Stimulated activated naive CD8-positive, alpha-beta T cell treated with anti-CD3 and anti-CD28 coated beads, Interleukin-15, amount 100 ng/mL, for 72 hours (primary cell): Measurements from ENCODE around the gene ARHGDIG.

Source experiments
- ATAC-seq: fragments of 150-1000 bp; cut with Tn5 transposase; 2 replicates; pipeline ENCODE4 v1.10.0; 2021; ENCODE audit warnings: mild to moderate bottlenecking, moderate library complexity
- DNase-seq, 2 donors: peaks; one replicate each; pipeline ENCODE4 v3.0.0; 2021 to 2022
- H3K27ac Mint-ChIP-seq, 2 donors: one replicate each; pipeline ENCODE4 v1.8.0; 2022; ENCODE audit warnings: mild to moderate bottlenecking in 2 of 2, mixed read lengths in 2 of 2, moderate library complexity in 2 of 2
- H3K27me3 Mint-ChIP-seq: one replicate; pipeline ENCODE4 v1.8.0; 2022; ENCODE audit warnings: mixed read lengths
- H3K4me1 Mint-ChIP-seq: one replicate; pipeline ENCODE4 v1.8.0; 2022; ENCODE audit warnings: mild to moderate bottlenecking, mixed read lengths
- H3K4me3 Mint-ChIP-seq, 2 donors: one replicate each; pipeline ENCODE4 v1.8.0; 2022; ENCODE audit warnings: mild to moderate bottlenecking in 2 of 2, mixed read lengths in 2 of 2, moderate library complexity in 1 of 2
- H3K9me3 Mint-ChIP-seq, 2 donors: one replicate each; pipeline ENCODE4 v1.8.0; 2022; ENCODE audit warnings: mixed read lengths in 2 of 2

The ARHGDIG gene

DNA sequence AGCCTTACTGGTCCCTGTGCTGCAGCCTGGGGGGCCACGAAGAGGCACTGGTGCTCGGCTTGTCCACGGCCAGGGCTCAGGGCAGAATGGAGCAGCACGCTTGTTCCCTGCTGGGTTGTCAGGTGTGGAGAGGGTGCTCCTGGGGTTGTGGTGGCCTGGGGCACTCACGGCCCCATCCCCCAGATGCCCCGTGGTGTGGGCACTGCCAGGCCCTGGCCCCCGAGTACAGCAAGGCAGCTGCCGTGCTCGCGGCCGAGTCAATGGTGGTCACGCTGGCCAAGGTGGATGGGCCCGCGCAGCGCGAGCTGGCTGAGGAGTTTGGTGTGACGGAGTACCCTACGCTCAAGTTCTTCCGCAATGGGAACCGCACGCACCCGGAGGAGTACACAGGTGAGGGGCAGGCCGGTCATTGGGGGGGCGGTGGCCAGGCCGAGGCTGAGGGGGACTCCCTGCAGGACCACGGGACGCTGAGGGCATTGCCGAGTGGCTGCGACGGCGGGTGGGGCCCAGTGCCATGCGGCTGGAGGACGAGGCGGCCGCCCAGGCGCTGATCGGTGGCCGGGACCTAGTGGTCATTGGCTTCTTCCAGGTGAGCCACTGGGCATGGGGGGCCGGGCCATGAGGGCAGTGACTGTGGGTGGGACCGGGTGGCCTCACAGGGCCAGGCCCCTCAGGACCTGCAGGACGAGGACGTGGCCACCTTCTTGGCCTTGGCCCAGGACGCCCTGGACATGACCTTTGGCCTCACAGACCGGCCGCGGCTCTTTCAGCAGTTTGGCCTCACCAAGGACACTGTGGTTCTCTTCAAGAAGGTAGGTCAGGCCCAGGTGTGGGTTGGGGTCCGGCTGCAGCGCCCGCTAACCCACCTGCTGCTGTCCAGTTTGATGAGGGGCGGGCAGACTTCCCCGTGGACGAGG lies 4.1 kb downstream of the ARHGDIG start:
- no peak for ATAC-seq
- no peak overlapping the region for H3K4me3 Mint-ChIP-seq
- H3K27me3 Mint-ChIP-seq, result peaks cover 27% of the 10 kb centered on the region
- DNase-seq, result no peak
- H3K4me1 Mint-ChIP-seq, result peaks cover under 1% of the 10 kb centered on the region
- no peak overlapping the region for H3K27ac Mint-ChIP-seq
- no peaks in the 10 kb centered on the region for H3K9me3 Mint-ChIP-seq

DNA sequence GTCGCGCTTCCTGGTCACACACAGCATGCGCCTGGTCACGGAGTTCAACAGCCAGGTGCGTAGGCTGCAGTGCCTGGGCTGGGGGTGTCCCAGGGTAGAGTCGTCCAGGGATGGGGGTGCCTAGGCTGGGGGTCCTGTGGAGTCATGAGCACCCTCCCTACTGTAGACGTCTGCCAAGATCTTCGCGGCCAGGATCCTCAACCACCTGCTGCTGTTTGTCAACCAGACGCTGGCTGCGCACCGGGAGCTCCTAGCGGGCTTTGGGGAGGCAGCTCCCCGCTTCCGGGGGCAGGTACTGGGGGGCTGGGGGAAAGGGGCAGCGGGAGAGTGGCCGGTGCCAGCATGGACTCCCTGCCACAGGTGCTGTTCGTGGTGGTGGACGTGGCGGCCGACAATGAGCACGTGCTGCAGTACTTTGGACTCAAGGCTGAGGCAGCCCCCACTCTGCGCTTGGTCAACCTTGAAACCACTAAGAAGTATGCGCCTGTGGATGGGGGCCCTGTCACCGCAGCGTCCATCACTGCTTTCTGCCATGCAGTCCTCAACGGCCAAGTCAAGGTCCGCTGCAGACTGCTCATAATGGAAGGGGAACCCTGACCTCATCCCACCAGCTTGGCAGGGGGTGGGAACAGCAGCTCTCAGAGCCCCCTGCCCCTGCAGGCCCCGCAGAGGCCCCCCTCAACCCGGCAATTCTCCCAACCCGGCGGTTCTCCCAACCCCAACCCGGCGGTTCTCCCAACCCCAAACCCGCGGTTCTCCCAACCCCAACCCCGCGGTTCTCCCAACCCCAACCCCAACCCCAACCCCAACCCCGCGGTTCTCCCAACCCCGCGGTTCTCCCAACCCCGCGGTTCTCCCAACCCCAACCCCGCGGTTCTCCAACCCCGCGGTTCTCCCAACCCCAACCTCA lies 5.0 kb downstream of the ARHGDIG start:
- H3K4me1 Mint-ChIP-seq, result no peaks in the 10 kb centered on the region
- ATAC-seq, result no peak
- H3K9me3 Mint-ChIP-seq, result no peaks in the 10 kb centered on the region
- DNase-seq, result no peak
- H3K4me3 Mint-ChIP-seq, result no peak overlapping the region
- no peak overlapping the region for H3K27ac Mint-ChIP-seq
- peaks cover 26% of the 10 kb centered on the region for H3K27me3 Mint-ChIP-seq

DNA sequence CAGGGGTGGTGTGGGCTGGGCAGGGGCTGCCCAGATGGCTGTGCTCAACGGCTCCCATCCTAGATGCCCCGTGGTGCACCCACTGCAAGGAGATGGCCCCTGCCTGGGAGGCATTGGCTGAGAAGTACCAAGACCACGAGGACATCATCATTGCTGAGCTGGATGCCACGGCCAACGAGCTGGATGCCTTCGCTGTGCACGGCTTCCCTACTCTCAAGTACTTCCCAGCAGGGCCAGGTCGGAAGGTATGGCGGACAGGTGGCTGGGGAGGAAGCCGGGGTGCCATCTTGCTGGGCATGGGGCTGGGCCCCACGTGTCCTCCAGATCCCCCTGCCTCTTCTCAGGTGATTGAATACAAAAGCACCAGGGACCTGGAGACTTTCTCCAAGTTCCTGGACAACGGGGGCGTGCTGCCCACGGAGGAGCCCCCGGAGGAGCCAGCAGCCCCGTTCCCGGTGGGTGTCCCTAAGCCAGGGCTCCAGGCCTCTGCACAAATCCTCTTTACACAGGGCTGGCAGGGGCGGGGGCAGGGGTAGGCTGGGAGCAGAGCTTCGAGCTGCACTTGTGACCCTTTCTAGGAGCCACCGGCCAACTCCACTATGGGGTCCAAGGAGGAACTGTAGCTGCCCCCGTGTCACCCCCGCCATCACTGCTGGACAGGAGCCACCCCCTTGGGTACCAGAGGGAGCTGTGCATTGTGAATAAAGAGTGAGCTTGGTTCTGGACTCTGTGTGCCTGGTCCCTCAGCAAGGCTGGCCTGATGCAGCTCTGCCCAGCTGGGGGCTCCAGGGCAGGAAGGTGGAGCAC lies 6.3 kb downstream of the ARHGDIG start:
- H3K4me3 Mint-ChIP-seq, result no peak overlapping the region
- no peaks in the 10 kb centered on the region for H3K9me3 Mint-ChIP-seq
- ATAC-seq, result no peak

DNA sequence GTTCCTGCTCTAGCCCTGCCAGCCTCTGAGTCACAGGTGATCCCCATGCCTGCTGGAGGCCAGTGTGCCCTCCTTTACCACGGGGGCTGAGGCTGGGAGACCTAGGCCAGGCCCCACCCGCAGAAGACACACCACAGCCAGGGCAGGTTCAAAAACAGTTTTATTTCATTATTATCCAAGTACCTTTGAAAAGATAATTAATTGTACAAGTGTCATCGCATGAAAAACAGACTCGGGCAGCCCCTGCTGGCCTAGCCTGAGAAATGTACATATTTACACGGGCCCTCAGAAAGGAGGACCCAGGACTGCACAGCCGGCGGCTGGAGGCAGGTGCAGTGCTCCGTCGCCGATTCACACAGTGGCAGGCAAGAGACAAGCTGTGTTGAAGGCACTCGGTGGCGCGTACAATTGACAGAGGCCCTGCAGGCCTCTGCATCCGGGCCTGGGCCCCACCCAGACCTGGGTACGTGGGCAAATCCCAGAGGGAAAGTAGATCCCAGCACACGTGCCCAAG lies 7.0 kb downstream of the ARHGDIG start:
- H3K4me1 Mint-ChIP-seq, result no peaks in the 10 kb centered on the region
- no peak overlapping the region for H3K4me3 Mint-ChIP-seq
- peaks cover 8% of the 10 kb centered on the region for H3K27me3 Mint-ChIP-seq
- no peaks in the 10 kb centered on the region for H3K9me3 Mint-ChIP-seq
- no peak overlapping the region for H3K27ac Mint-ChIP-seq
- no peak for DNase-seq
- no peak for ATAC-seq

More for the DNA sequence above, 6.3 kb downstream of the ARHGDIG start:
- Mint-ChIP-seq H3K27ac (no peak overlapping the region), H3K4me1 (no peaks in the 10 kb centered on the region), H3K27me3 (peaks cover 15% of the 10 kb centered on the region)
- DNase-seq, result no peak

DNA sequence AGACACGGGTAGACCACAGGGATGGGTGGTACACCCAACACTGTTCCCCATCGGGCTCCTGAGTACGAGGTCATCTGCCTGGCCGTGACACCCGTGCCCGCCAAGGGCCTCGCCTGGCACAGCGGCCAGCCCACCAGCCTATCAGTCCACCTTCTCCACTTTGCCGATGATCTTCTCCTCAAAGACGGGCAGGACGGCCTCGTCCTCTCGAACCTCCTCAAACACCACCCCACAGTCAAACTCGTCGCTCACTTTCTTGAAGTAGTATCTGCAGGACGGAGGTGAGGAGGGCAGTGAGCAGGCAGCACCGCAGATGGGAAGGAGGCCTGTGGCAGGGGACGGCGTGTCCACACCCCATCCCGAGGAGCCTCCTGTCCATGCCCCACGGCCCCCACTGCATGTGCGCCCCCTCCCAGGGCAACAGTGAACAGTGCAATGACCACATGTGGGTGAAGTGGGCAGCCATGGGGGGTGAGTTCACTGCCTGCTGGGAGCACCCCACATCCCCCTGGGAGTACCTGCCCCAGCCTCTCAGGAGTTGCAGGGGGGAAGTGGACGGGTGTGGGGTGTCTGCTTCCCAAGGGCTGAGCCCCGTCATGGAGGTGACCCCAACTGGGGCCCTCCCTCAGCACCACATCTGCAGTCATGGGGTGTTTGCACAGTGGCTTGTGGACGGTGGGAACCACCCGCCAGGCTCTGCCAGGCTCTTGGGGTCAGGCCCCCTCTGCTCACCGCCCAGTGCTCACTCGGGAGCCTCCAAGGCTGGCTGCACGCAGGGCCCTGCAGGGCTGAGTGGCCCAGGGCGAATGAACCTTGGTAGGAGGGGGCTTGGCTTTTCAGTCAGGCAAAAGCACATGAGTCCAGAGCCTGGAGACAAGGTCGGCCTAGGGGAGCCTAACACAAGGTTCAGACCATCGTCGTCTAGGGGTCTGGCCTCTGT lies 7.9 kb downstream of the ARHGDIG start:
- Mint-ChIP-seq H3K27me3 (no peaks in the 10 kb centered on the region), H3K27ac (peak overlapping the region in 1 of 2 donors; percentile 95), H3K9me3 (no peaks in the 10 kb centered on the region), H3K4me1 (no peaks in the 10 kb centered on the region), H3K4me3 (no peak overlapping the region)
- ATAC-seq (no peak), DNase-seq (no peak)

DNA sequence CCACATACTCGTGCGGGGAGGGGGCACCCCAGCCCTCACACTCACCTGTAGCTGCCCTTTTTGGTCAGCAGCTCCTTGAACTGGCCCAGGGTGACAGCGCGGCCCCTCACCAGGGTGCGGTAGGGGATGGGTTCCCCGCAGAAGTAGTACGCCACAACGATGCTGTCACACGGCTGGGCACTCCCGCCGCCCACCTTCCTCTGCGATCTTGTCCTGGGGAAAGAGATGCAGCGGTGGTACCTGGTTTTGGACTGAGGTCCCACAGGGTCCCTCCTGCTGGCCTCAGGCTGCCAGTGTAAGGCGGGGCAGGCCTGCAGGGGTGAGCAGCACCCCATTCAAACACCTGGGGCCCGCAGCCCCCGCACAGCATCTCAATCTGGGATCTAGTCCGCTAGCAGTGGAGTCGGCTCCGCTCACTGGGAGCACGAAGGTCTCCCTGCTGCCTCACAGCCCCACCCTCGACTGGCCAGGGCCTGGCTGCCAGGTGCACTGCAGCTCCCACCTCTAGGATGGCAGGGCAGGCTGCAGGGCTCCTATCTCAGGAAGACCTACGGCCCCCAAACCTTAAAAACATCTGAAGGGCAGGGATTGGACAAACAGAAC lies 9.1 kb downstream of the ARHGDIG start:
- no peak overlapping the region for H3K27ac Mint-ChIP-seq
- no peaks in the 10 kb centered on the region for H3K9me3 Mint-ChIP-seq
- H3K27me3 Mint-ChIP-seq, result no peaks in the 10 kb centered on the region
- no peak for DNase-seq
- H3K4me1 Mint-ChIP-seq, result no peaks in the 10 kb centered on the region
- no peak overlapping the region for H3K4me3 Mint-ChIP-seq
- no peak for ATAC-seq

DNA sequence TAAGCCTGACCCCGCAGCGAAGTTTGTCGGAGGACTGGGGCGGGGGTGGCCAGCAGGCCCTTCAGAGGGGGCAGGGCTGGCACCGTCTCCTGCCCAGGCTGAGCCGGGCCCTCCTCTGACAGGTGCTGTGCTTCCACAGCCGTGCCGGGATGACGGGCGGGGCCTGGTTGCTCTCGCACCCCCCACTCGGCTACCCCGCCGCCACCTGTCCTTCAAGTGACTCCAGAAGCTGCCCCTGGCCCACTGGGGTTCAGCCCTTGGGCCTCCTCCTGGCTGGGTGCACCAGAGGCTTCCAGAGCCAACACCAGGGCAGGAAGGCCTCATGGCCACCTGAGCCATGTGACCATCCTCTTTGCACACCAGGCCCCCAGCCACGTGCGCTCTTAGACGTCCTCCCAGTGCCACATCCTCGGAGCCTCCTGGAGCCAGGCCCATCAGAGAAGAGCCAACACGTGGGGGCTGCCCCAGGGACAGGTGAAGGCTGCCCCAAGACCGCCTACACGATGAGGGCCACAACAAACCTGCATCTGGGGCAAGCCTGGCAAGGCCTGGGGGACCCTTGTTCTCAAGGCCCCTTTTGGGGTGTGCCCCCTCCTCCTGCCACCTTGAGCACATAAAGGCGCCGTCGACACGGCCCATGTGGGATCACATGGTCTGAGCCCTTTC lies 9.8 kb downstream of the ARHGDIG start:
- Mint-ChIP-seq H3K27me3 (no peaks in the 10 kb centered on the region), H3K27ac (peak overlapping the region in 1 of 2 donors; percentile 48), H3K4me3 (no peak overlapping the region), H3K9me3 (no peaks in the 10 kb centered on the region), H3K4me1 (no peaks in the 10 kb centered on the region)
- no peak for DNase-seq
- ATAC-seq, result no peak

DNA sequence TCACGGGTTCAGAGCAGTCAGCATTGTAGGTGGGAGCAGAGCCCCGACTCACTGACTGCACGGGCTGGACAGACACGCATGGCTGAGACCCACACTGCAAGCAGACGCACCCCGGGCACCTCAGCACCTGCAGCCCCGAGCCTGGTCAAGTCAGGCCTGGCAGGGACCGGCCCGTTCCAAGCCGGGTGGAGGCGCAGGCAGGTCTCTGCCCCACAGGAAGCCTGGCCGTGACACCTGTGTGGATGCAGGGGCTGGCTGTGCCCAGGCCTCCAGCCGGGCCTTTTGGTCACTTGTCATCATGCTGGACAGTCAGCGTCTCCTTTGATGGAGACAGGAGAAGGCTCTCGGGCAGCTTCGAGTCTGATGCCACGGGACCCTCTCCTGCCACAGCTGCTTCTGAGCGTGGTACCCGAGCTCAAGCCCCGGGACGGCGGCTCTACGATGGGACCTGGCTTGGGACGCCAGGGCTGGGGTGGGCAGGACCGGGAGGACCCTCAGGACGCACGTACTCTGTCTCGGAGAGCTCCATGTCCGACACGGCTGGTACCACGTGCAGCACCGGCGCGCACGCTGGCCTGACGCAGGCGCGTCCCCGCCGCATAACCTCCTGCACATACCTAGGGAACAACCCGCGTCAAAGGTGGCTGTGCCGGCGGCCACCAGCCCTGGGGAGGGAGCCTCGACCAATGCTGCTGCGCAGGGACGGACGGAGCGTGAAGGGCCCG lies 10.5 kb downstream of the ARHGDIG start:
- H3K27ac Mint-ChIP-seq, result no peak overlapping the region
- ATAC-seq, result no peak
- H3K9me3 Mint-ChIP-seq, result no peaks in the 10 kb centered on the region
- no peak for DNase-seq
- H3K4me1 Mint-ChIP-seq, result no peaks in the 10 kb centered on the region
- H3K4me3 Mint-ChIP-seq, result no peak overlapping the region
- no peaks in the 10 kb centered on the region for H3K27me3 Mint-ChIP-seq

DNA sequence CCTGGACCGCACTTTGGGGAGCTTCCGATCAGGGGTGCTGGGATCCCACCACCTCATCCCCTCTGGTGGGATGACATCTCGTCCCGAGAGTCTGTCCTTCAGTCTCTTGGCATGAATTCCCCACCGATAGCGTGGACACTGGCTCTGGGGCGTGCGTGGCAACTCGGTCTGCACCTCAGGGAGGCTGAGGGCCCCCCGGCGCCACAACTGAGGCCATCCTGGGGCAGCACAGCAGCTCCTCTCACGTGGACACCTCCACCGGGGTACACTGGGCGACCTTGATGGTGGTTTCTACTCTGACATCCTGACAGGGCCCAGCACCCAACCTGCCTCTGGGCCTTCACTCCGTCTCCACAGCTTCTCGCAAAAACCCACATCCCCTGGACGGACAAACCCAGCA lies 11.1 kb downstream of the ARHGDIG start:
- ATAC-seq (no peak), DNase-seq (no peak)
- Mint-ChIP-seq H3K27ac (peak overlapping the region in 1 of 2 donors; percentile 34), H3K4me3 (no peak overlapping the region), H3K9me3 (no peaks in the 10 kb centered on the region), H3K4me1 (no peaks in the 10 kb centered on the region), H3K27me3 (no peaks in the 10 kb centered on the region)

DNA sequence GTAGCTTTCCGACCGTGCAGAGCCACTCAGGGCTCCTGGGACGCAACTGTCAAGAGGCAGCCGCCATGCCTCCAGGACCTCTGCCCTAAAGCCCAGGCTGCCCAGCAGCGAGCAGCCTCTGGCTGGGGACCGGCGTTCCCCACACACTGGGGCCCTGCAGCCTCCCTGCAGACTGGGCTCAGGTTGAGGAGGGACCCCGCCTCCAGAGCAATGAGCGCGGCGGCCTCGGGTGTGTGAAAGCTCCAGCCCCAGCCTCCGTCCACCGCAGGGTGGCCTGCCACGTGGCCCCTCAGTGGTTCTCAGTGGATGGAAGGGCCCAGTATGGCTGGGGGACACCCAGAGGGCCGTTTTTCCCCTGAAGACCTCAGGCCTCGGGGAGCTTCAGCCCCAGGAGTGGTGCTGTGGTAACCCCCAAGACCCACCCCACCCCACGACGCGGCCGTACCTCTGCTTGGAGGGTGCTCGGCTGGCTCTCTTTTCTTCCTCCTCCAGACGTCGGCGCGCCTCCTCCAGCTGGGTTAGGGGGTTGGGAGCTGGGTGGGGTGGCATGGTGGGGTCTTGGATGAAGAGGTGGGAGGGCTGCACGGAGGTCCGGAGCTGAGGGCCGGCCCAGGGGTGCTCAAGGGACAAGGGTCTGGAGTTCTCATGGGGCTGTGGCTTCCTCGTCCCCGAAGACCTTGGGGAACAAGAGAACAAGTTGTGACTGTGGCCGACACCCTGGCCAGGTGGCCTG lies 12.8 kb downstream of the ARHGDIG start:
- H3K4me3 Mint-ChIP-seq, result no peak overlapping the region
- H3K27me3 Mint-ChIP-seq, result no peaks in the 10 kb centered on the region
- H3K9me3 Mint-ChIP-seq, result no peaks in the 10 kb centered on the region
- DNase-seq (no peak), ATAC-seq (no peak)
- no peak overlapping the region for H3K27ac Mint-ChIP-seq
- H3K4me1 Mint-ChIP-seq, result no peaks in the 10 kb centered on the region

DNA sequence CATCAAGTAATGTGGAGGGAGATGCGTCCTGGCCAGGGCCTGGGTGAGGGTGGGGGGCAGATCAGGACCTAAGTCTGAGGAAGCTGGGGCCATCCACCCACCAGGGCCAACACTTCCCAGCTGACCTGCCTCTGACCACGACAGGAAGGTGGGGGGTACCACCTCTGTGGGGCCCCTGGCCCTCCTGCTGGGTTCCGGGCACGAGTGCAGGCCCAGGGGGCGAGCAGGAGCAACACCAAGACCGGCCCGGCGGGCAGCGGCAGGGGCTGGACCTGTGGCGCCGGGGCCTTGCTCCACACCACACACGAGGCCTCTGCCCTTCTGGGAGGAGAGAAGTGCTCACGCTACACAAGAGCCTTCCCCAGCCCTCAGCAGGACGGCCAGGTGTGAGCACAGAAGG lies 15.9 kb downstream of the ARHGDIG start:
- Mint-ChIP-seq H3K9me3 (no peaks in the 10 kb centered on the region), H3K27ac (no peak overlapping the region), H3K4me3 (no peak overlapping the region), H3K4me1 (no peaks in the 10 kb centered on the region), H3K27me3 (no peaks in the 10 kb centered on the region)
- no peak for DNase-seq
- ATAC-seq, result no peak

DNA sequence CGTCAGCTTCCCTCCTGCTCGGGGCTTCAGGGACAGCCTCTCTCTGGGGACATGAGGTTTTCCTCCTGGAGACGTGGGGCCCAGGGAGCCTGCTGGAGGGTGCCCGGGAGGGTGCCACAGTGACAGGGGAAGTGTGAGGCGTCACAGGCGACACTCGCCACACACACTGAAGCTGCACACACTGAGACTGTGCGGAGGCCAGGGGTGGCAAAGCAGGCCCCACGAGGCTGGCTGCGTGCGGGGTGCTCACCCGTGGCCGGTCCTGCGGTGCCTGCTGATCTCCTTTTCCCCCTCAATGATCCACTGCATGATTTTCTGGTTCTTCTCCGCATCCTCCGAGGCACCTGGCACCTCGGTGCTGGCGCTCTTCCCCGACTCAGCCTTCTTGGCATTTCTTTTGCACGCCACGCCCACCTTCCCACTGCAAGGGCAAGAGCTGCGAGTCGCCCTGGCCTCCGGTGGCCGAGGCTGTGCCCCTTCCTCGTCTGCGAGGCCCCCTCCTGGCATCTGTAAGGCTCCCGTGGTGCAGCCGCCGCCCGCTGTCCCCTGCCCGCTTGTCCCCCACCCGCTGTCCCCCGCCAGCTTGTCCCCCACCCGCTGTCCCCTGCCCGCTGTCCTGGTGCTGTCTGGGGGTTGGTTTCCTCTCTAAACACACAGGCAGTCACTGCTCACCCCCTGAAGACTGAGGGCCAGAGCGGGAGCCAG lies 16.6 kb downstream of the ARHGDIG start:
- no peak overlapping the region for H3K4me3 Mint-ChIP-seq
- DNase-seq (no peak), ATAC-seq (peak; percentile 31)
- H3K27me3 Mint-ChIP-seq, result no peaks in the 10 kb centered on the region
- no peaks in the 10 kb centered on the region for H3K9me3 Mint-ChIP-seq
- no peaks in the 10 kb centered on the region for H3K4me1 Mint-ChIP-seq
- H3K27ac Mint-ChIP-seq, result peak overlapping the region; percentile 19 to 34
